Osteoblast (primary cell): ENCODE results near the gene MACROD2. TPM values are rescaled to one million over a fixed set of nuclear protein-coding genes. Genes with fewer than 3 reads are reported as not detected.

ENCODE experiments used
- DNase-seq: peaks from one replicate; pipeline ENCODE4 v3.0.0; 2011; ENCODE audit warnings: low spot score, mixed read lengths; ENCODE audit not compliant: insufficient read length; ENCODE audit errors: missing footprints
- H2AFZ ChIP-seq: 2 replicates; pipeline ENCODE4 v1.6.0; 2011; ENCODE audit warnings: mild to moderate bottlenecking, low read length
- H3K27ac ChIP-seq: 2 replicates; pipeline ENCODE4 v1.5.1; 2011; ENCODE audit warnings: mild to moderate bottlenecking, low read depth, low read length, moderate library complexity
- H3K27me3 ChIP-seq: 2 replicates; pipeline ENCODE4 v1.6.0; 2012; ENCODE audit warnings: mild to moderate bottlenecking, control low read depth, inconsistent platforms, low read length, moderate library complexity; ENCODE audit not compliant: insufficient read depth
- H3K36me3 ChIP-seq: 2 replicates; pipeline ENCODE4 v1.5.1; 2011; ENCODE audit warnings: mild to moderate bottlenecking, low read length, control low read depth, moderate library complexity; ENCODE audit not compliant: insufficient read depth
- H3K4me1 ChIP-seq: 2 replicates; pipeline ENCODE4 v1.5.1; 2011; ENCODE audit warnings: mild to moderate bottlenecking, low read length, control low read depth, moderate library complexity; ENCODE audit not compliant: insufficient read depth
- H3K4me2 ChIP-seq: 2 replicates; pipeline ENCODE4 v1.6.0; 2011; ENCODE audit warnings: mild to moderate bottlenecking, low read length; ENCODE audit not compliant: insufficient read depth
- H3K4me3 ChIP-seq: fragments of 200-600 bp; sonication (generic); 3 replicates; pipeline ENCODE4 v1.5.1; 2012; ENCODE audit warnings: mild to moderate bottlenecking, low read length, inconsistent platforms; ENCODE audit not compliant: insufficient read depth
- H3K79me2 ChIP-seq: 2 replicates; pipeline ENCODE4 v1.6.0; 2012; ENCODE audit warnings: mild to moderate bottlenecking, low read length, control low read depth, inconsistent platforms; ENCODE audit not compliant: insufficient read depth
- H3K9me3 ChIP-seq: 2 replicates; pipeline ENCODE4 v1.5.1; 2011; ENCODE audit warnings: low read depth, low read length, control low read depth
- H4K20me1 ChIP-seq: 2 replicates; pipeline ENCODE4 v1.6.0; 2012; ENCODE audit warnings: mild to moderate bottlenecking, low read length, control low read depth; ENCODE audit not compliant: insufficient read depth
- CTCF ChIP-seq: IDR thresholded peaks from 2 replicates; pipeline ENCODE4 v1.5.1; 2011; ENCODE audit warnings: mild to moderate bottlenecking, low read depth, low read length, moderate library complexity; ENCODE audit errors: extremely low read depth
- total RNA-seq: library from RNA; depleted of rRNA; stranded (reverse); fragments of >200 nt; gene quantifications from 2 replicates; pipeline ENCODE4 v1.2.3, GENCODE V29; 2012

MACROD2 gene
- total RNA-seq, 1 donor: 4.0 TPM

GRCh38 chr20:14853079-14853478 lies 857.8 kb downstream of the MACROD2 start:
- Histone ChIP-seq H4K20me1 (no peaks in the 10 kb centered on the region), H3K36me3 (no peaks in the 10 kb centered on the region), H3K4me1 (no peaks in the 10 kb centered on the region), H3K27ac (no peak overlapping the region), H3K4me3 (no peak overlapping the region), H3K9me3 (no peaks in the 10 kb centered on the region), H2AFZ (no peak overlapping the region), H3K79me2 (no peaks in the 10 kb centered on the region), H3K27me3 (no peaks in the 10 kb centered on the region), H3K4me2 (no peak overlapping the region)
- no peak for DNase-seq
- TF ChIP-seq CTCF: no peak

GRCh38 chr20:14855171-14855570 lies 859.9 kb downstream of the MACROD2 start:
- no peak overlapping the region for H3K4me2 ChIP-seq
- H3K4me3 ChIP-seq: no peak overlapping the region
- no peak for DNase-seq
- no peaks in the 10 kb centered on the region for H3K27me3 ChIP-seq
- H3K4me1 ChIP-seq: no peaks in the 10 kb centered on the region
- no peak overlapping the region for H3K27ac ChIP-seq
- H3K79me2 ChIP-seq: no peaks in the 10 kb centered on the region
- H4K20me1 ChIP-seq: no peaks in the 10 kb centered on the region
- H3K9me3 ChIP-seq: no peaks in the 10 kb centered on the region
- TF ChIP-seq CTCF: no peak
- no peaks in the 10 kb centered on the region for H3K36me3 ChIP-seq
- no peak overlapping the region for H2AFZ ChIP-seq

- H3K79me2 ChIP-seq: no peaks in the 10 kb centered on the region
- H3K9me3 ChIP-seq: no peaks in the 10 kb centered on the region
Measured at GRCh38 chr20:14859627-14860026, 864.3 kb downstream of the MACROD2 start.

GRCh38 chr20:14860410-14860814 lies 865.1 kb downstream of the MACROD2 start:
- Histone ChIP-seq H3K4me3 (no peak overlapping the region), H3K79me2 (no peaks in the 10 kb centered on the region), H4K20me1 (no peaks in the 10 kb centered on the region), H3K27ac (no peak overlapping the region), H3K9me3 (no peaks in the 10 kb centered on the region), H2AFZ (no peak overlapping the region), H3K4me2 (no peak overlapping the region), H3K4me1 (no peaks in the 10 kb centered on the region), H3K36me3 (no peaks in the 10 kb centered on the region), H3K27me3 (no peaks in the 10 kb centered on the region)
- no peak for DNase-seq
- TF ChIP-seq CTCF: no peak

More at GRCh38 chr20:14859627-14860026, 864.3 kb downstream of the MACROD2 start:
- TF ChIP-seq CTCF: no peak
- DNase-seq: no peak
- no peak overlapping the region for H3K4me2 ChIP-seq
- no peak overlapping the region for H3K4me3 ChIP-seq
- no peak overlapping the region for H3K27ac ChIP-seq
- no peaks in the 10 kb centered on the region for H3K4me1 ChIP-seq
- no peaks in the 10 kb centered on the region for H3K36me3 ChIP-seq
- no peaks in the 10 kb centered on the region for H3K27me3 ChIP-seq
- H4K20me1 ChIP-seq: no peaks in the 10 kb centered on the region
- H2AFZ ChIP-seq: no peak overlapping the region
